H54 (cell line): ENCODE results near the gene ZNF225.
"Not testable (repeated sequence)": the region's sequence is repeated elsewhere in the genome, so short reads cannot be mapped to it uniquely, and the experiment has no call there.

Experiments used
- DNase-seq: peaks from one replicate; pipeline ENCODE4 v3.0.0; 2011; ENCODE audit warnings: low spot score, mixed read lengths; ENCODE audit not compliant: insufficient read length
- FAIRE-seq: peaks from 3 replicates; lab custom pipeline; 2011; peaks lifted over from hg19 to GRCh38; lab: Jason Lieb, UNC
- POLR2A ChIP-seq: IDR thresholded peaks from 2 replicates; pipeline ENCODE4 v1.6.1; 2011; ENCODE audit warnings: low read depth, mild to moderate bottlenecking, low read length

ZNF225 gene

DNA sequence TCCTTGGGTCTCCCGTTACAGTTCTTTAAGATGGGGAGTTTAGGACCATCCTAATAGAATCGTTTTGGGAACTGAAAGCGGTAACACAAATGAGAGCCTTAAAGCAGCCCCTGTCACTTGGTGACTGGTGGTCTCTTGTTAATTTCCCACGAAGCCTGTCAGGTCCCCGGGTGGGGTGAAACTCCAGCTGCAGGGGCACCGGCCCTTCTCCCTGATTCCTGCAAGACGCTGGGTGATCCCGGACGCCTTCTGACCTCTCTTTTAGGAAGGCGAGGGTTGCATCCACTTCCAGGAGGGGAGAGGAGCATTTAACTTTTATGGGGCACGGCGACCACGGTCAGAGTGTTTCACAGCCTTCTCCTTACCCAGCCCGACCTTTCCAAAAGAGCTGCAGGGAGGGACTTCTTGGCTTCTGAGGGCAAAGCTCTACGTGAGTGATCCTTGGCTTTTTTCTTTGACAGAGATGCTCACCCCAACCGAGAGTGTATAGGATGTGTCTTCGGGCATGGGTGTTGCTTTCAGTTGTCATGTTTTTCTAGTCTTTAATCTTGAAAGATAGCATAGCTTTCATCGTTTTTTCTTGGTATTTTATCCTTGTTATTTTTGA, 688 bp downstream of the ZNF225 start:
- FAIRE-seq (no peak), DNase-seq (peak; percentile 9)
- no peak for TF ChIP-seq POLR2A

DNA sequence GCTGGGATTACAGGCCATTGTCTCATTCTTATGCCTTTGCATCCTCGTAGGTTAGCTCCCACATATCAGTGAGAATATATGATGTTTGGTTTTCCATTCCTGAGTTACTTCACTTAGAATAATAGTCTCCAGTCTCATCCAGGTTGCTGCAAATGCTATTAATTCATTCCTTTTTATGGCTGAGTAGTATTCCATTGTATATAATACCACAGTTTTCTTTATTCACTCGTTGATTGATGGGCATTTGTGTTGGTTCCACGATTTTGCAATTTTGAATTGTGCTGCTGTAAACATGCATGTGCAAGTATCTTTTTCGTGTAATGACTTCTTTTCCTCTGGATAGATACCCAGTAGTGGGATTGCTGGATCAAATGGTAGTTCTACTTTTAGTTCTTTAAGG, 8.0 kb downstream of the ZNF225 start:
- FAIRE-seq, DNase-seq: not testable (repeated sequence)

GRCh38 chr19:44131955-44132354, 18.8 kb downstream of the ZNF225 start:
- no peak for DNase-seq
- FAIRE-seq = no peak
- TF ChIP-seq POLR2A = no peak

GRCh38 chr19:44141191-44142058, 28.2 kb downstream of the ZNF225 start, which contains the start of gene ZNF234:
Gene ZNF234, plus strand, starts transcription at chr19:44141554. Its CDS starts 3,079 bp downstream, at chr19:44144633.
- FAIRE-seq = peak; percentile 55
- TF ChIP-seq POLR2A = no peak; the same call in 1 of the 2 replicates
- peak; percentile 85 for DNase-seq

GRCh38 chr19:44142059-44142433, 28.8 kb downstream of the ZNF225 start:
- FAIRE-seq = no peak
- DNase-seq = no peak

DNA sequence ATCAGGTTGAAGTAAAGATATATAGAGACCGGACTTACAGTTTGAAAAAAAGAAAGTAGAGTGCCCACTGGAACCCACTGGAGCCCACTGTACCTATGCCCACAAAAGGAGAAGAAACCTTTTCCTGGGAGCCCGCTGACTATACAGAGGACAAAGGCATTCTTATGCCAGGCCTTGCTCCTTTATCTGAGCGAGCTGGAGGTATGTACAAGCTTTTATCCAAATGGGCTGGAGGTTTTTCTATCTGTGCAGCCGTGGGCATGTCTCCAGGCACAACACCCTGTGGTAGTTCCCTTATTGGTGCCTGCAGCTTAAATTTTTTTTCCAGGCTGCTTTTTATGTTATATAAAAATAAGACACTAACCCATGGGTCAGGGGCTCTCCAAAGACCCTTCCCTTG, 36.6 kb downstream of the ZNF225 start:
- no peak for FAIRE-seq
- TF ChIP-seq POLR2A = no peak
- DNase-seq = no peak

More at GRCh38 chr19:44142059-44142433, 28.8 kb downstream of the ZNF225 start:
- TF ChIP-seq POLR2A = no peak

DNA sequence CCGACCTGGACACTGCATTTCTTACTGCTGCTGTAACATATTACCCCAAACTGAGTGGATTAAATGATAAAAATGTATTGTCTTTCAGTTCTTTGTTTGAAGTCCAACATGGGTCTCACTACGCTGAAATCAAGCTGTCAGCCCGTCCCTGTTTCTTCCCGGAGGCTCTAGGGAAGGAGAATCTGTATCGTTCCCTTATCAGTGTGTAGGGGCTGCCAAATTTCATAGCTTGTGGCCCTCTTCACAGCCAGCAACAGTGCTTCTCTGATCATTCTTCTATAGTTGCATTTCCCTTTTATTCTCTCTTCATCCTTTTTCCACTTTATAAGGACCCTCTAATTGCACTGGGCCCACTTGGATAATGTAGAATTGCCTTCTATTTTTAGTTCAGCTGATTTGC, 38.3 kb downstream of the ZNF225 start:
- TF ChIP-seq POLR2A = no peak
- no peak for FAIRE-seq
- DNase-seq = no peak

DNA sequence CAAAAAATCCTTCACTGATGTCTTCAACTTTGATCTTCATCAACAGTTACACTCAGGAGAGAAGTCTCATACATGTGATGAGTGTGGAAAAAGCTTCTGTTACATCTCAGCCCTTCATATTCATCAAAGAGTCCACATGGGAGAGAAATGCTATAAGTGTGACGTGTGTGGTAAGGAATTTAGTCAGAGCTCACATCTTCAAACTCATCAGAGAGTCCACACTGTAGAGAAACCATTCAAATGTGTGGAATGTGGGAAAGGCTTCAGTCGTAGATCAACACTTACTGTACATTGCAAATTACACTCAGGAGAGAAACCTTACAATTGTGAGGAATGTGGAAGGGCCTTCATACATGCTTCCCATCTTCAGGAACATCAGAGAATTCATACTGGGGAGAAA, 43.3 kb downstream of the ZNF225 start:
- TF ChIP-seq POLR2A = no peak
- DNase-seq (no peak), FAIRE-seq (no peak)

- TF ChIP-seq POLR2A = no peak
- no peak for FAIRE-seq
- DNase-seq = no peak
Measured at GRCh38 chr19:44163789-44164188, 50.6 kb downstream of the ZNF225 start.

DNA sequence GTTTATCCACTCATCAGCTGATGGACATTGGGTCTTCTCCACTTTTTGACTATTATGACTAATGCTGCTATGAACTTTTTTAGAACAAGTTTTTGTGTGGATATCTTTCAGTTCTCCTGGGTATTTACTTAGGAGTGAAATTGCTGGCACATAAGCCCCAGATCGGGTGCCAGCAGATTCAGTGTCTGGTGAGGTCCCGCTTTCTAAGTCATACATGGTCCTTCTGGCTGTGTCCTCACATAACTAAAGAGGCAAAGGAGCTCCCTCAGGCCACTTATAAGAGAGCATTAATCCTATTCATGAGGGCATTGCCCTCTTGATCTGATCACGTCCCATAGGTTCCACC, 51.1 kb downstream of the ZNF225 start:
- DNase-seq (no peak), FAIRE-seq (no peak)
- no peak for TF ChIP-seq POLR2A

DNA sequence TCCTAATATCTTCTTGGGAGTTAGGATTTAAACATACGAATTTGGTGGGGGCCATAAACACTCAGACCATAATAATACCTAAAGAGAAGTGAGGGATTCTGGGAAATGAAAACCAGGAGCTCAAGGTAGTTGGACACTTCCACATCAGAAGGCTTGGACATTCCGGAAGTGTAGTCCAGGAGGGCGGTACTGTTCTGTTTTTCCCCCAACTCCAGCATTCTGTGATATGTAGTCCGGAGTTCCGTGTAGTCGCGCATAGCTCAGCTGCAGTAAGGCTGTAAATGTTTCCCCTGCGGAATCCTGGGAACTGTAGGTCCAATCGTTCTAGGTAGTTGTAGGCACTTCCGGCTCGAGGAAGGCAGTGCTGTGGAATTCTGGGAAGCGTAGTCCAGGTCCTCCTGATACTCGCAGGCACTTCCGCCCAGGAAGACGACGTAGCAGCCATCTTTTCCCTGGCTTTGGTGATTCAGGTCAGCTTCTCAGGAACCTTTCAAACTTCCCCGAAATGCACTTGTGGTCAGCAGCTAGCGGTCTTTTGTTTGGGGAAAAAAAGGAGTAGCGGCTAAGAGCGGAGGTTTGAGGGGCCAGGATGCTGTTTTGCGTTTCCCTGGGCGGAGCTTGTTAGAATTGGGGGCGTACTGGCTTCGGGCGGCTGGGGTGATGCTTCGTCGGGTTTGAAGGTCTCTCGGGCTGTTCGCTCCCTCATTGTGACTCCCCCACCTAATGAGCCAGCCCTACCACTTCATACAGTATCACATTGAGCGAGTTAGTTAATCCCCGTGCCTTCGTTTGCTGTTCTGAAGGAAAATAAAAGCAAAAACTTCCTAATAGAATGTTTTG, 51.7 kb downstream of the ZNF225 start, which contains the start of gene ZNF226:
TSS of gene ZNF226 (plus strand) at position 428 of the 840 bp plus-strand sequence. CDS start 4,981 bp downstream, outside the sequence.
- peak; percentile 91 for DNase-seq
- FAIRE-seq = peak; percentile 99
- peak; percentile 76 for TF ChIP-seq POLR2A

- not testable (repeated sequence) for DNase-seq, FAIRE-seq
Measured at GRCh38 chr19:44170660-44171059, 57.5 kb downstream of the ZNF225 start.

- DNase-seq = no peak
- TF ChIP-seq POLR2A = no peak
- no peak for FAIRE-seq
Measured at GRCh38 chr19:44176590-44176989, 63.4 kb downstream of the ZNF225 start.

DNA sequence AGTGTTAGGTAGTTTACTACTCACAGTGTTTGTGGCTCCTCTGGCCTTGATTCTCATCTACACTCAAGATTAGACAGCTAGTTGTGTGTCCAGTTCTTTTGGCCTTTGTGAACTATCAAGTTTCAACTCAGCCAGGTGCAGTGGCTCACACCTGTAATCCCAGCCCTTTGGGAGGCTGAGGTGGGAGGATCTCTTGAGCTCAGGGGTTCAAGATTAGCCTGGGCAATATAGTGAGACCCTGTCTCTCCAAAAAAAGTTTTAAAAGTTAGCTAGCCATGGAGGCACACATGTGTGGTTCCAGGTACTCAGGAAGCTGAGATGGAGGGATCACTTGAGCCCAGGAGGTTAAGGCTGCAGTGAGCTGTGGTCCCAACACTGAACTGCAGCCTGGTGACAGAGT, 67.8 kb downstream of the ZNF225 start:
- DNase-seq (no peak), FAIRE-seq (no peak)
- TF ChIP-seq POLR2A = no peak
